Subcutaneous adipose tissue (tissue), 4 donors: Measurements from ENCODE around the gene CHST11. TPM values are rescaled to one million over a fixed set of nuclear protein-coding genes. Genes with fewer than 3 reads are reported as not detected.

Experiments
- CTCF ChIP-seq: fragments of 450-650 bp; IDR thresholded peaks from one replicate; pipeline ENCODE4 v1.5.1; 2016; ENCODE audit warnings: low read depth, mild to moderate bottlenecking, control low read depth, antibody characterized with exemption, moderate library complexity
- total RNA-seq, 4 donors: library from RNA; depleted of rRNA; stranded (reverse); fragments of >200 nt; gene quantifications; one replicate each; pipeline ENCODE4 v1.1.0, GENCODE V29; 2016

The CHST11 gene
- total RNA-seq, 4 donors from 2014 or later = 5.1 to 48.4 (median 9.3) TPM

GRCh38 chr12:104654665-104655609 is 198.2 kb downstream of the CHST11 start:
- TF ChIP-seq CTCF = no peak

GRCh38 chr12:104656383-104656782 is 199.6 kb downstream of the CHST11 start:
- no peak for TF ChIP-seq CTCF

- no peak for TF ChIP-seq CTCF
Measured at GRCh38 chr12:104656921-104657320, 200.2 kb downstream of the CHST11 start.

- no peak for TF ChIP-seq CTCF
Measured at GRCh38 chr12:104657726-104658484, 201.2 kb downstream of the CHST11 start.

- TF ChIP-seq CTCF = no peak
Measured at GRCh38 chr12:104659058-104659457, 202.3 kb downstream of the CHST11 start.

- TF ChIP-seq CTCF = no peak
Measured at GRCh38 chr12:104662203-104662602, 205.5 kb downstream of the CHST11 start.

GRCh38 chr12:104662908-104663307 is 206.2 kb downstream of the CHST11 start:
- no peak for TF ChIP-seq CTCF
